ENCODE data around the gene NEDD9.

Gene NEDD9

GRCh38 chr6:11232193-11232769 is at the start of gene NEDD9:
Gene NEDD9, minus strand, starts transcription at chr6:11232668. Its CDS starts 153 bp downstream, at chr6:11232515.
- DNase-seq: peak; percentile 95

DNA sequence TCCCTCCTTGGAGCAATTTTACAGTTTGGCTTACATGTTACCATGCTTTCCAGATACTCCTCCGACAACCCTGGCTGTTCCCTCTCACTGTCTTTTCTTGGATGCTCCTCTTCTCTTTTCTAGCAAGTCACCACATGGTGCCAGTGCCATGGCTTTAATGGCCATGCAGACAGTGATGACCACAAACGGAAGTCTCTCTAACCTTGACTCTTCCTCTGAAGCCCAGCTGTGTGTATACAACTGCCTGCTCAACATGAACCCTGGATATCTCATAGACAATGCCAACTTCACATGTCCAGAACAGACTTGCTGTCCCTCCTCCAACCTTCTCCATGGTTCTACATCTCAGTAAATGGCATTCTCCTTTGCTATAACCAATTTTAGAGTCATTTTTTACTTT is 49.8 kb upstream of the NEDD9 start:
- no peak for DNase-seq

DNA sequence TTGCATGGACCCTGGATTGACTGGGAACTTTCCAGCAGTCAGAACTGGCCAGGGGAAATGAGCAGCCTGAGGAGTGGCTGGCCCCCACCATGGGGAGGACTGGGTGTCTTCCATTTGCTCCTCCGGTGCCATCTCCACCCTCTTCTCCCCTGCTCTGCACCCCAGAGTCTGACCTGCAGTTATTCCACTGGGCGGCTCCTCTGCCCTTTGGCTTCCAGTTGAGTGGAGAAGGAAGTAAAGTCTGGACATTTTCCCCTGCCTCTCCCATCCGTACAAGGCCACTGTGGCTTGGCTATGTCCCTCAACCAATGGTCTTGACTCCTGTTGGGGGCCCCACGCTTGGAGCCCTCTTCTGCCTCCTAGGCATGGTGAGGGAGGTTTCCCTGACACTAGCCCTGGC is 47.9 kb upstream of the NEDD9 start:
- no peak for DNase-seq

DNA sequence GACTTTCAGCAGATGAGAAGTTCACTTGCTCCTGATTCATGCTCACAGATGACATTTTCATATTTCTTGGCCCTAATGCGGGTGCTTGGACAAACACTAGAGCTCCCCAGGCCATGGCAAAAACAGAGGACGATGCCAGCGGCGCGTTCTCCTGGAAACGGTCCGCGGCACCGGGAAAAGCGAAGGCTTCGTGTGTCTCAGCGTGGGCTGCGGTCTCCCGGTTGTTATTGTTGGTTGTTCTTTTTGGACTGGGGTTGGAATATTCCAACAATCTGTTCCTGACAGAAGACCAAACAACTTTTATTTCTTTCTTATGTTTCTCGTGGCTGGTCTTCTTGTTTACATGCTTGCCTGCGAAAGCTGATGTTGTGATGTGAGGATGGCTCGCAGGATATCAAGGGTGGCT is 46.8 kb upstream of the NEDD9 start:
- no peak for DNase-seq

- DNase-seq: peak; percentile 17
Observed at GRCh38 chr6:11278207-11278559, 45.7 kb upstream of the NEDD9 start.

GRCh38 chr6:11277275-11278206 is 45.1 kb upstream of the NEDD9 start:
- DNase-seq: peak; percentile 39

DNA sequence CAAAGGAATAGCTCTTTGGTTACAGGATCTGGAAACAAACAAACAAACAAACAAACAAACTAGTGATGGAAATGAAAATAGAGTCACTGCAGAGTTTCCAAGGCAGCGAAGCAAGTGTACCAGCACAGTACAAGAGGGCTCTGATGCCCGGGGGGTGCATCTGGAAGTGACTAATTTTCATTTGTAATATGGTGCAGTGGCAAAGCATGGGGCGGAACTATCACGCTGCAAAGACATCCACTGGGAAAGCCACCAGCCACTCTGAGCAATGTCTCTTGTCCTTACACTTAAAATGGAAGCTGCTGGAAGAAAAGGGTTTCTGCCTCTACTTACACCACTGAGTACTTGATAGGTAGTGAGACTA is 44.4 kb upstream of the NEDD9 start:
- no peak for DNase-seq

DNA sequence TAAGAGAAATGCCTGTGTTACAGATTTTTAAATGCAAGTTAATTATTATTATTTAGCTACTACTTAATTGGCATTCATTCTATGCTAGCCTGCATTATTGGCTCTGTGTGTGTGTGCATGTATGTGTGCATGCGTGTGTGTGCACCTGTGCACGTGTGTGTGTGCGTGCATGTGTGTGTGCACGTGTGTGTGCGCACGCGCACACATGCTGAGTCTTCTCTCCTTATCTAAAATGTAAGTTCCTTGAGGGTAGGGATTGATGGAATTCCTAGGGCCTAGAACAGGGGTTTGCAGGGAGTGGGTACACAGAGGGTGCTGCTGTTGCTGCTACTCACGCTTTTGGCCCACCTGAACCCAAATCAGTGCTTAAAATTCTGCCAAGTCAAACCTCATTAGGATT is 43.8 kb upstream of the NEDD9 start:
- no peak for DNase-seq

GRCh38 chr6:11275598-11275997 is 43.1 kb upstream of the NEDD9 start:
- DNase-seq: peak; percentile 42

- DNase-seq: no peak
Observed at GRCh38 chr6:11273406-11274065, 41.1 kb upstream of the NEDD9 start.

DNA sequence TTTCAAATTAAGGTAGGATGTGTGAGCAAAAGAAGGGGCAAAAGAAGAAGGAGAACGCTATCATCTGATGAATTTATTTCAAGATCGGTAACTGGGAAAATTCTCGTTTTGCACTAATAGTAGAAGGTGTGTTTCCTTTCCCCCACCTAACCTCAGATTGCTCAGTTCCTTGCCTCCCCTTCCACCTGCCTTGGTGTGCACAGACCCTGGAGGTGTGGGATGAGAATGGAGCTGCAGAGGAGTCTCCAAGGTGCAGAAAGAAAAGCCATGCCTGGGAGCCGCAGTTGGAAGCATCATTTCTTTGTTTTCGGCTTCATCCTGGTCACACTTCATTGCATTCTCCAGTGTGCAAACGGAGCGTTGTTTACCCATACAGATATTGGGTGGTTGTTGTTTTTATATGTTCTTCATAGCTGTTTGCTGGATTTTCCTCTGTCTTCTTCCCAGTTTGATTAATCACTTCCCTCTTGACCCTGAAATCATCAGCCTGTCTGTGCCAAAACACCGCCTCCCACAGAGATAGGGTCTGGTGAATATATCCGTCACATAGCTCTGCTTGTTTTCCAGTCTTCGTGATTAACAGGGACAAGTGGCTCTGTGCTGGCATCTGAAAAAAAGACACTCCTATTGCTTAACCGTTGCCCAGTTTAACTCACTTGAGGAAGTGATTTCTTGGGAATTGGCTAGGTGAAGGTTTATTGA is 40.2 kb upstream of the NEDD9 start:
- DNase-seq: no peak

DNA sequence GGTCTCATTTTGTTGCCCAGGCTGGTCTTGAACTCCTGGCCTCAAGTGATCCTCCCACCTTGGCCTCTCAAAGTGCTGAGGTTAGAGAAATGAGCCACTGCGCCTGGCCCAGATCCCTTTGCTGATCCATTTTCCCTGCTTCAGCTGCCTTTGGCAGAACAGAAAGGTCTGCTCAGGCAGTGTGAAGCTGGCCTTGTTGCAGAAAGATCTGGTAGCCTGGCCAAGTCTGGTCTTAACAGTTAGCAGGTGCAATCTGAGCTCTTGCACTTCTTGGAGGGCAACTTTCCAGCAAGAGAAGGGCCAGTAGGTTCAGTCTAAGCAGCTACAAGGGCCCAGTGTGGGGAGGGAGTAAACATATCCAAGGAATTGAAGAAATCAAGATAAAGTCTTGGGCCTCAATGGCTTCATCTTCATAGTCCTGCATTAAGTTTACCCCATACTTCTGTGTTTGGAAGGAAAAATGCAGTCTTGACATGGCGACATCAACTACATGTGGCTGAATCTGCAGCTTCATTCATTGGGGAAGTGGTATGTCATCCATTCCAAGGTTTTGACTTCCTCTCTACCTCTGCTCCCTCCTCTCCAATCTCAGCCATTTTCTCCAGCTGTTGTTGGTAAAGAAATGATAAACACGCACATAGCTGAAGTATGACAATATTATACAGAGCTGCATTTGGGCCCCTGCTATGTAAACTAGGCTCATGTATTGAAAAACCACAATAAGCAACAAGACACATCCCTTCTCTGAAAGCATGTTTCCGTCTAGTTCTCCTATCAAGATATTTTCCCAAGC is 39.0 kb upstream of the NEDD9 start:
- no peak for DNase-seq

DNA sequence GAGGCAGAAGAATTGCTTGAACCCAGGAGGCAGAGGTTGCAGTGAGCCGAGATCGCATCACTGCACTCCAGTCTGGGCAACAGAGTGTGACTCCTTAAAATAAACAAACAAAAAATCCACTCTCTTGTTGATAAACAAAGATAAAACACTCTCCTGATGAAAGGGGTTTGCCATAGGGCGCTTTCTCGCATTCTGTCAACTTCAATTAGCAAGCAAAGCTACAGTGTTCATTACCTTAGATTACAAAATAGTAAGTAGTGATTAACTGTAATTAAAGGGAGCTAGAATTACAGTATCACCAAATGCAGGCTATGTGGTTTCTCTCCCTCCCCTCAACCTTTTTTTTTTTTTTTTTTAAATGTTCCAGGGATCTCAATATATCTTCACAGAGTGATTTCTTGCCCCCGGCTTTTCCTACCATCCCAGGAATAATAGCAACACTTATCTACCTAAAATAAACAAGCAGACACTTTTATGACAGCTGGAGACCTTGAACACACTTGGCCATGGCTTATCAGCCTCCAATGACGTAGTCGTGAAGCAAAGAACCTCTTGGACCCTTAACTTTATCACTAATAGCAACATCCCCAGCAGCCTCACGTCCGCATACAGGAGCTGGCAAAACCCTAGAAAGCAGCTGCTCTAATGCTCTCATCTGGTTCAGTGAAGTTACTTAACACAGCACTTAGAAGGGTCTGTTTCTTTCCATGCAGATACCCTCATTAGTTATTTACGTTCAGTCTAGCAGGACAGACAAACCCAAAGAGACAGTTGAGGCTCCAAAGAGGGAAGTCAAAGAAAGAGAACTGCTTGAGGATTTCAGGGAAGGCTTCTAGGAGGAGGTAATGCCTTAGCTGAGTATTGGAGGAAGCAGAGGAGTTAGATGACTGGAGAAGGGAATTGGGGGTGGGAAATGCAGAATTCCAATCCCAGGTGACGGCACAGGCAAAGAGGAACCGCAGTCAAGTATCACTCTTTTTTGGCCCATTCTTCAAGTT is 37.9 kb upstream of the NEDD9 start:
- no peak for DNase-seq

DNA sequence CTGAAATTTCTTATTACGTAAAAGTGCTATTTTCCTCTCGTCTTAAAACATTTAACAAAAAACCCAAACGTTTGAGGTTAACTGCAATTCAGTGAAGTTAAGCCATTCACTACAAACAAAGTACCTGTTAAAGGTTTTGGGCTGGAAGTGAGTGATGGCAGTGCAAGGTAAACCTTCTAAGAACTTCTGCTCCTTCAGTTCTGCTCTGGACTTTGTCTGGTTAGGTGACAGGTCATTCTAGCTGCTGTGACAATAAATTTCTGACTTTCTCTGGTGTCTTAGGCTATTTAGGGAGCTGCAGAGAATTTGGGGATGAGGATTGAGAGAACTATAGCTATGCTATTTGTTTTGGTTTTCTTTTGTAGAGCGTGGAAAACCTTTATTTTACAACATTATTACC is 36.5 kb upstream of the NEDD9 start:
- DNase-seq: no peak

- DNase-seq: no peak
Observed at GRCh38 chr6:11266926-11267325, 34.5 kb upstream of the NEDD9 start.

DNA sequence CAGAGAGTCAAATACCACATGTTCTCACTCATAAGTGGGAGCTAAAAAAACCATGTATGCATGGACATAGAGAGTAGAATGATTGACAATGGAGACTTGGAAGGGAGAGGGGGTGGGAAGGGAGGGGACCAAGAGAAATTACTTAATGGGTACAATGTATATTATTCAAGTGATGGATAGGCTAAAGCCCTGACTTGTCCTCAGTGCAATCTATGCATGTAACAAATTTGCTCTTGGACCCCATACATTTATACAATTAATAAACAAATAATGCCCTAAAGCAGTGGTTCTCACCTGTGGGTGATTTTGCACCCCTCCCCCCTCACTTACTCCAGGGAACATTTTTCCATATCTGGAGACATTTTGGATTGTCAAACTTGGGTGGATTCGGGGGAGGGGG is 33.5 kb upstream of the NEDD9 start:
- DNase-seq: no peak

GRCh38 chr6:11264100-11264499 is 31.6 kb upstream of the NEDD9 start:
- DNase-seq: no peak

- peak; percentile 15 for DNase-seq
Observed at GRCh38 chr6:11263291-11263775, 30.9 kb upstream of the NEDD9 start.

DNA sequence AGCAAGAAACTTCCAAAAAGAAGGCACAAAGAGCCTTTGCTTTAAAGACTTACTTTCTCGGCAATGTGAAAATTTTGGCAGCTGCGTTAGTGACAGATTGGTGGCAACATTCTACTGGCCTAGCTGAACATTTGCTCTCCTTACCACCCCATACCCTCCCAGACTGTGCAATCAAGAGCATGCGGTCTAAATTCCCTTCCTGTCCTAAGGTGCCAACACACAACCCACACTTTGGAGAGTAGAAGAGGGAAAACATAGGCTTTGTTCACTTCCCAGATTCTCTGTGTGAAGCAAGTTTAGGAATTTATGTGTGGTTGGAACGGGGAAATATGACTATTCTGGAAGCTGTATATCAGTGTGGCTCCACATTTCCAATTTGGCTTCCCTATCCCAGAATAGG is 29.8 kb upstream of the NEDD9 start:
- DNase-seq: no peak

DNA sequence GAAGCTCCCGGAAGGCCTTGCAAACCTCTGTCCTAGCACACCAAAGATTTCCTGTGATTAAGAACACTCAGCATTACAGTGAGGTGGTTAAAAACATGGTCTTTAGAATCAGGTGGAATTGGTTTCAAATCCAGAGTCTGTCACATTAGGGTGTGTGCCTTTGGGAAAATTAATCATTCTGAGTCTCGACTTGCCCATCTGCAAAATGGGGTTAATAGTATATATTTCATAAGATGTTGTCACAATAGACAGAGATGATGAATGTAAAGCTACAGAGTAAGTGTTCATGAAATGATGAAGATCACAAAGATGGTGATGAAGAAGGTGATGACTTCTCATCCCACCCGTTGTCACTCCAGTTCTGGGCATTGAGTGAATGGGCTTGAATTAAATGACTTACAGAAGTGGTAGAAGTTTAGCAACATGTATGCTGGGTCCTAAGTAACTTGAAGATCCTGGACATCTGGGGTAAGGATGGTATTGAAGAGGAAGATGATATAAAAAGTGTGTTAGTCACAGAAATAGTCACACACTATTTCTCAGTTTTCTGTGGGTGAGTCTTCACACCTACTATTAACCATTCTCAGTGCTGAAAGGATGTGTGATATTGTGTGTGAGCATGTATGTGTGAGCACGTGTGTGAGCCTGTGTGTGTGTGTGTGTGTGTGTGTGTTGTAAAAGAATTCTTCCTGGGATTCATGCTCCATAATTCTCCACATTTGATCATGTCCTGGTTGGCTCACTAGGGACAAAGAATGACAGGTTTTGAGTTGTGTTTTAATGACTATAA is 28.0 kb upstream of the NEDD9 start:
- peak; percentile 19 for DNase-seq

Measured in CD4-positive, alpha-beta T cell treated with Interleukin-10 for 1 hour (primary cell).